ENCODE data around the gene ATF4.

Gene ATF4

GRCh38 chr22:39558950-39559349 is 38.6 kb downstream of the ATF4 start:
- peak overlapping the region; percentile 92 for H3K9ac ChIP-seq (ENCODE audit: insufficient read length)
- peak overlapping the region; percentile 96 for H3K4me3 ChIP-seq
- no peak for DNase-seq (ENCODE audit: low read depth, low spot score)
- H3K27ac ChIP-seq, result peak overlapping the region; percentile 26; the same call in 1 of the 2 replicates
- no peaks in the 10 kb centered on the region for H3K9me3 ChIP-seq (ENCODE audit: low read depth, low read length)
- TF ChIP-seq FOXP2 (optimal IDR thresholded peaks at IDR 0.05; ENCODE audit: control extremely low read depth, extremely low read length, insufficient read depth), result no peak
- TF ChIP-seq EZH2 (IDR thresholded peaks at IDR 0.05), result no peak
- TF ChIP-seq POLR2AphosphoS5 (IDR thresholded peaks at IDR 0.05; ENCODE audit: borderline replicate concordance, low read depth, low read length), result no peak
- H3K36me3 ChIP-seq (ENCODE audit: insufficient read depth, low read length), result no peaks in the 10 kb centered on the region; the same call in 1 of the 2 replicates

- H3K4me3 ChIP-seq, result peak overlapping the region; percentile 96
- no peaks in the 10 kb centered on the region for H3K9me3 ChIP-seq (ENCODE audit: low read depth, low read length)
- no peaks in the 10 kb centered on the region; the same call in 1 of the 2 replicates for H3K36me3 ChIP-seq (ENCODE audit: insufficient read depth, low read length)
- no peak overlapping the region for H3K27ac ChIP-seq
- DNase-seq (ENCODE audit: low read depth, low spot score), result no peak
- TF ChIP-seq FOXP2 (optimal IDR thresholded peaks at IDR 0.05; ENCODE audit: control extremely low read depth, extremely low read length, insufficient read depth) (no peak), EZH2 (IDR thresholded peaks at IDR 0.05) (no peak), POLR2AphosphoS5 (IDR thresholded peaks at IDR 0.05; ENCODE audit: borderline replicate concordance, low read depth, low read length) (no peak)
- peak overlapping the region; percentile 92 for H3K9ac ChIP-seq (ENCODE audit: insufficient read length)
Measured at GRCh38 chr22:39559456-39560105, 39.2 kb downstream of the ATF4 start.

GRCh38 chr22:39560127-39560526 is 39.8 kb downstream of the ATF4 start:
- TF ChIP-seq FOXP2 (optimal IDR thresholded peaks at IDR 0.05; ENCODE audit: control extremely low read depth, extremely low read length, insufficient read depth), result no peak
- TF ChIP-seq EZH2 (IDR thresholded peaks at IDR 0.05), result no peak
- TF ChIP-seq POLR2AphosphoS5 (IDR thresholded peaks at IDR 0.05; ENCODE audit: borderline replicate concordance, low read depth, low read length), result no peak
- Histone ChIP-seq H3K36me3 (ENCODE audit: insufficient read depth, low read length) (no peaks in the 10 kb centered on the region; the same call in 1 of the 2 replicates), H3K9me3 (ENCODE audit: low read depth, low read length) (no peaks in the 10 kb centered on the region), H3K4me3 (peak overlapping the region; percentile 96; the same call in 1 of the 2 replicates), H3K27ac (peak overlapping the region; percentile 60; the same call in 1 of the 2 replicates), H3K9ac (ENCODE audit: insufficient read length) (peak overlapping the region; percentile 24)
- DNase-seq (ENCODE audit: low read depth, low spot score), result no peak

GRCh38 chr22:39562839-39563489 is 42.6 kb downstream of the ATF4 start:
- Histone ChIP-seq H3K9me3 (ENCODE audit: low read depth, low read length) (no peaks in the 10 kb centered on the region), H3K27ac (peak overlapping the region; percentile 80), H3K4me3 (no peak overlapping the region), H3K9ac (ENCODE audit: insufficient read length) (no peak overlapping the region), H3K36me3 (ENCODE audit: insufficient read depth, low read length) (no peaks in the 10 kb centered on the region; the same call in 1 of the 2 replicates)
- no peak for DNase-seq (ENCODE audit: low read depth, low spot score)
- TF ChIP-seq FOXP2 (optimal IDR thresholded peaks at IDR 0.05; ENCODE audit: control extremely low read depth, extremely low read length, insufficient read depth) (no peak), POLR2AphosphoS5 (IDR thresholded peaks at IDR 0.05; ENCODE audit: borderline replicate concordance, low read depth, low read length) (no peak), EZH2 (IDR thresholded peaks at IDR 0.05) (no peak)

GRCh38 chr22:39563571-39564428 is 43.4 kb downstream of the ATF4 start:
- H3K36me3 ChIP-seq (ENCODE audit: insufficient read depth, low read length), result no peaks in the 10 kb centered on the region; the same call in 1 of the 2 replicates
- TF ChIP-seq EZH2 (IDR thresholded peaks at IDR 0.05), result no peak
- TF ChIP-seq POLR2AphosphoS5 (IDR thresholded peaks at IDR 0.05; ENCODE audit: borderline replicate concordance, low read depth, low read length), result no peak
- no peak for TF ChIP-seq FOXP2 (optimal IDR thresholded peaks at IDR 0.05; ENCODE audit: control extremely low read depth, extremely low read length, insufficient read depth)
- H3K4me3 ChIP-seq, result no peak overlapping the region
- H3K27ac ChIP-seq, result peak overlapping the region; percentile 80
- DNase-seq (ENCODE audit: low read depth, low spot score), result no peak
- H3K9ac ChIP-seq (ENCODE audit: insufficient read length), result no peak overlapping the region
- no peaks in the 10 kb centered on the region for H3K9me3 ChIP-seq (ENCODE audit: low read depth, low read length)

GRCh38 chr22:39565414-39565944 is 45.1 kb downstream of the ATF4 start:
- H3K36me3 ChIP-seq (ENCODE audit: insufficient read depth, low read length), result no peaks in the 10 kb centered on the region; the same call in 1 of the 2 replicates
- DNase-seq (ENCODE audit: low read depth, low spot score), result no peak
- no peak for TF ChIP-seq POLR2AphosphoS5 (IDR thresholded peaks at IDR 0.05; ENCODE audit: borderline replicate concordance, low read depth, low read length)
- TF ChIP-seq EZH2 (IDR thresholded peaks at IDR 0.05), result no peak
- TF ChIP-seq FOXP2 (optimal IDR thresholded peaks at IDR 0.05; ENCODE audit: control extremely low read depth, extremely low read length, insufficient read depth), result no peak
- H3K4me3 ChIP-seq, result no peak overlapping the region
- H3K9ac ChIP-seq (ENCODE audit: insufficient read length), result no peak overlapping the region
- H3K9me3 ChIP-seq (ENCODE audit: low read depth, low read length), result no peaks in the 10 kb centered on the region
- no peak overlapping the region; the same call in 1 of the 2 replicates for H3K27ac ChIP-seq

- H3K27ac ChIP-seq, result peak overlapping the region; percentile 100
- H3K9me3 ChIP-seq (ENCODE audit: low read depth, low read length), result no peaks in the 10 kb centered on the region
- DNase-seq (ENCODE audit: low read depth, low spot score), result no peak
- peak overlapping the region; percentile 53 for H3K4me3 ChIP-seq
- TF ChIP-seq POLR2AphosphoS5 (IDR thresholded peaks at IDR 0.05; ENCODE audit: borderline replicate concordance, low read depth, low read length), result no peak
- no peak for TF ChIP-seq FOXP2 (optimal IDR thresholded peaks at IDR 0.05; ENCODE audit: control extremely low read depth, extremely low read length, insufficient read depth)
- TF ChIP-seq EZH2 (IDR thresholded peaks at IDR 0.05), result no peak
- H3K36me3 ChIP-seq (ENCODE audit: insufficient read depth, low read length), result no peaks in the 10 kb centered on the region
- peak overlapping the region; percentile 34 for H3K9ac ChIP-seq (ENCODE audit: insufficient read length)
Measured at GRCh38 chr22:39567135-39567946, 47.0 kb downstream of the ATF4 start.

Data from SK-N-MC (cell line).